GM12878 (cell line): ENCODE results near the gene FGF2. TPM values are rescaled to one million over a fixed set of nuclear protein-coding genes. Genes with fewer than 3 reads are reported as not detected.

ENCODE experiments used
- ATAC-seq: fragments of 200-7000 bp; cut with Tn5 transposase; 3 replicates; pipeline ENCODE4 v1.9.1; 2020; ENCODE audit warnings: mild to moderate bottlenecking, moderate library complexity
- BruUV-seq: library from RNA; stranded (reverse); fragments of 400-500 nt; replicated peaks from 2 replicates; lab custom pipeline; 2021; lab: Mats Ljungman, UMichigan
- CTCF ChIA-PET: fragments of 300-600 bp; sonication (Branson Sonifier 250); formaldehyde crosslinking; extraction: SDS; loops from one replicate; lab custom pipeline; 2021; ENCODE audit warnings: inconsistent platforms; lab: Yijun Ruan, JAX
- POLR2A ChIA-PET: fragments of 350-600 bp; formaldehyde crosslinking; extraction: SDS; loops from one replicate; lab custom pipeline; 2021; ENCODE audit warnings: inconsistent platforms; lab: Charles Lee
- RAD21 ChIA-PET: fragments of 300-600 bp; sonication (Branson Sonifier 250); formaldehyde crosslinking; loops from one replicate; lab custom pipeline; 2023; ENCODE audit warnings: antibody characterized with exemption; ENCODE audit not compliant: unreplicated experiment; lab: Charles Lee
- SMC1A ChIA-PET: fragments of 300-600 bp; sonication (Branson Sonifier 250); formaldehyde crosslinking; loops from one replicate; lab custom pipeline; 2023; ENCODE audit not compliant: unreplicated experiment, uncharacterized antibody; lab: Charles Lee
- DNase-seq: peaks from one replicate; pipeline ENCODE4 v3.0.0-alpha.2; 2011; ENCODE audit warnings: low read depth, low spot score
- FAIRE-seq: peaks from 3 replicates; lab custom pipeline; 2011; peaks lifted over from hg19 to GRCh38; lab: Jason Lieb, UNC
- H2AFZ ChIP-seq: 2 replicates; pipeline ENCODE4 v1.6.0; 2011; ENCODE audit warnings: low read depth, low read length, control low read depth; ENCODE audit not compliant: control insufficient read depth
- H3K27ac ChIP-seq: 2 replicates; pipeline ENCODE4 v1.5.1; 2011; ENCODE audit warnings: control low read depth; ENCODE audit not compliant: control insufficient read depth, insufficient read depth
- H3K27me3 ChIP-seq, 2 experiments: replicated peaks in 1 of 2; 2 replicates each; pipeline versions ENCODE4 v1.6.0 to v1.6.1; 2011; ENCODE audit warnings: low read length in 1 of 2; ENCODE audit not compliant: control insufficient read depth in 2 of 2, insufficient read depth in 2 of 2
- H3K36me3 ChIP-seq, 2 experiments: 2 replicates each; pipeline ENCODE4 v1.5.1; 2011; ENCODE audit warnings: low read length in 1 of 2; ENCODE audit not compliant: control insufficient read depth in 2 of 2, insufficient read depth in 2 of 2
- H3K4me1 ChIP-seq: 2 replicates; pipeline ENCODE4 v1.6.1; 2011; ENCODE audit warnings: mild to moderate bottlenecking, low read length, moderate library complexity, mixed read lengths; ENCODE audit not compliant: control insufficient read depth, insufficient read depth
- H3K4me2 ChIP-seq: 2 replicates; pipeline ENCODE4 v1.6.0; 2011; ENCODE audit warnings: control low read depth; ENCODE audit not compliant: control insufficient read depth, insufficient read depth
- H3K4me3 ChIP-seq: fragments of 200-600 bp; sonication (generic); 2 replicates; pipeline ENCODE4 v1.5.1; 2016
- H3K79me2 ChIP-seq: 2 replicates; pipeline ENCODE4 v1.6.0; 2011; ENCODE audit warnings: low read length; ENCODE audit not compliant: control insufficient read depth, insufficient read depth
- H3K9ac ChIP-seq: 2 replicates; pipeline ENCODE4 v1.8.0; 2011; ENCODE audit warnings: low read length, control low read depth, mixed read lengths; ENCODE audit not compliant: control insufficient read depth, insufficient read depth
- H3K9me3 ChIP-seq: replicated peaks from 3 replicates; pipeline ENCODE4 v1.5.1; 2011; ENCODE audit warnings: mild to moderate bottlenecking, low read length; ENCODE audit not compliant: control insufficient read depth, insufficient read depth
- H4K20me1 ChIP-seq: 2 replicates; pipeline ENCODE4 v1.6.0; 2011; ENCODE audit not compliant: control insufficient read depth, insufficient read depth
- ESRRA ChIP-seq: IDR thresholded peaks from 2 replicates; pipeline ENCODE4 v1.6.1; 2012; ENCODE audit warnings: mild to moderate bottlenecking, low read length, improper control_type of control experiment
- FOXK2 ChIP-seq: fragments of 450-650 bp; IDR thresholded peaks from 2 replicates; pipeline ENCODE4 v1.6.1; 2017; ENCODE audit warnings: mild to moderate bottlenecking, moderate library complexity
- IKZF2 ChIP-seq, 2 experiments: fragments of 450-650 bp; IDR thresholded peaks; 2 replicates each; pipeline ENCODE4 v1.6.1; 2017; ENCODE audit warnings: mild to moderate bottlenecking in 2 of 2, moderate library complexity in 2 of 2
- RAD21 ChIP-seq: IDR thresholded peaks from 2 replicates; pipeline ENCODE4 v1.6.1; 2011; ENCODE audit warnings: mild to moderate bottlenecking, low read depth, low read length, moderate library complexity; ENCODE audit not compliant: insufficient read depth
- RFX5 ChIP-seq: IDR thresholded peaks from 2 replicates; pipeline ENCODE4 v1.6.1; 2011; ENCODE audit warnings: low read depth, low read length, improper control_type of control experiment
- SMC3 ChIP-seq: IDR thresholded peaks from 2 replicates; pipeline ENCODE4 v1.6.1; 2011; ENCODE audit warnings: low read length, improper control_type of control experiment, borderline replicate concordance
- WGBS: methylation state at CpG from one replicate; pipeline ENCODE4 v1.1.6; 2016; ENCODE audit warnings: low lambda C conversion rate; ENCODE audit not compliant: insufficient replicate concordance, insufficient coverage; ENCODE audit errors: missing lambda C conversion rate; 5-methylcytosine and 5-hydroxymethylcytosine counted together
- in situ Hi-C: fragments of 300-500 bp; cut with MboI; formaldehyde crosslinking; loops from 9 replicates; pipeline ENCODE4 v1.14.3; 2018; ENCODE audit warnings: mixed read lengths
- intact Hi-C: fragments of 100-400 bp; cut with micrococcal nuclease; formaldehyde crosslinking; loops from one replicate; pipeline ENCODE4 v1.14.2; 2022; ENCODE audit not compliant: unreplicated experiment
- polyA plus RNA-seq, 11 experiments: library from polyadenylated mRNA; depleted of rRNA in 4 of 11; unstranded in 6 of 11; stranded (reverse) in 5 of 11; fragments of >200 nt; fragmentation: Nextera tagmentation in 4 of 11; fragmentation: Illumina TruSeq in 1 of 11; extraction: Ambion mirVana in 4 of 11; extraction: Trizol in 1 of 11; gene quantifications; 1 replicate in 1 of 11; 2 replicates in 10 of 11; pipeline versions ENCODE4 v1.2.1 to v1.2.3, GENCODE V29; 2011 to 2016; ENCODE audit warnings: inconsistent platforms in 2 of 11, missing spikeins in 2 of 11, low read depth in 1 of 11
- total RNA-seq, 4 experiments: library from RNA; depleted of rRNA in 3 of 4; stranded (reverse); fragments of >200 nt in 3 of 4; fragmentation: Illumina TruSeq in 1 of 4; extraction: Trizol in 1 of 4; gene quantifications; 2 replicates each; pipeline versions ENCODE4 v1.2.1 to v1.2.3, GENCODE V29; 2013 to 2021
- TF ChIP-seq, protein P1 (sequence below): fragments of 450-650 bp; IDR thresholded peaks from 2 replicates; pipeline ENCODE4 v1.6.1; 2017; ENCODE audit warnings: mild to moderate bottlenecking, moderate library complexity
- TF ChIP-seq, protein P2 (sequence below): fragments of 450-650 bp; IDR thresholded peaks from 2 replicates; pipeline ENCODE4 v1.6.1; 2017; ENCODE audit warnings: low read depth, mild to moderate bottlenecking, moderate library complexity
- TF ChIP-seq, protein P3 (sequence below), 3 experiments: IDR thresholded peaks in 2 of 3; conservative IDR thresholded peaks in 1 of 3; 2 replicates each; pipeline ENCODE4 v1.5.1; 2011; ENCODE audit warnings: low read depth in 3 of 3, low read length in 3 of 3, mild to moderate bottlenecking in 3 of 3, control low read depth in 2 of 3, moderate library complexity in 2 of 3, inconsistent platforms in 1 of 3, mixed read lengths in 1 of 3; ENCODE audit not compliant: control insufficient read depth in 2 of 3, insufficient read depth in 1 of 3; ENCODE audit errors: extremely low read depth in 1 of 3

FGF2 gene
- total and polyA plus RNA-seq, 10 of the 15 experiments (the other 5 are each of a cell fraction or from before 2014, with no cell fraction given) = 0.13 to 1.7 (median 0.25) TPM

DNA sequence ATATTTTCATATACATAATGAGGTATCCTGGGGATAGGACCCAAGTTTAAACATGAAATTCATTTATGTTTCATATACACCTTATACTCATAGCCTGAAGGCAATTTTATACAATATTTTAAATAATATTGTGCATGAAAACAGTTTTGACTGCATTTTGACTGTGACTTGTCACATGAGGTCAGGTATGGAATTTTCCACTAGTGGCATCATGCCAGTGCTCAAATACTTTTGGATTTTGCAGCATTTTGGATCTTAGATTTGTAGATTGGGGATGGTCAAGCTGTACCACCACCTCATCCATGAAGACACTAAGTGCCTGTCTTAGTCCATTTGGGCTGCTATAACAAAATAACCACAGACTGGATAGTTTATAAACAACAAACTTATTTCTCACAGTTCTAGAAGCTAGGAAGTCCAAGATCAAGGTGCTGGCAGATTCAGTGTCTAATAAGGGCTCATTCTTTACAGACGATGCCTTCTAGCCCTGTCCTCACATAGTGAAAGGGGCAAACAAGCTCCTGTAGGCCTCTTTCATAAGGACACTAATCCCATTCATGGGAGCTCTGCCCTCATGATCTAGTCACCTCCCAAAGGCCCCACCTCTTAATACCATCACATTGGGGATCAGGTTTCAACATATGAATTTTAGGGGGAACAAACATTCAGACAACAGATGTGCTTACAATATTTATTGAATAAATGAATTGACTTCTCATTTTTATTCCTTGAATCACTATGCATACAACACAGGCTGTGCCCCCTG is 86.4 kb downstream of the FGF2 start (continued):
- TF ChIP-seq, protein P1, sequence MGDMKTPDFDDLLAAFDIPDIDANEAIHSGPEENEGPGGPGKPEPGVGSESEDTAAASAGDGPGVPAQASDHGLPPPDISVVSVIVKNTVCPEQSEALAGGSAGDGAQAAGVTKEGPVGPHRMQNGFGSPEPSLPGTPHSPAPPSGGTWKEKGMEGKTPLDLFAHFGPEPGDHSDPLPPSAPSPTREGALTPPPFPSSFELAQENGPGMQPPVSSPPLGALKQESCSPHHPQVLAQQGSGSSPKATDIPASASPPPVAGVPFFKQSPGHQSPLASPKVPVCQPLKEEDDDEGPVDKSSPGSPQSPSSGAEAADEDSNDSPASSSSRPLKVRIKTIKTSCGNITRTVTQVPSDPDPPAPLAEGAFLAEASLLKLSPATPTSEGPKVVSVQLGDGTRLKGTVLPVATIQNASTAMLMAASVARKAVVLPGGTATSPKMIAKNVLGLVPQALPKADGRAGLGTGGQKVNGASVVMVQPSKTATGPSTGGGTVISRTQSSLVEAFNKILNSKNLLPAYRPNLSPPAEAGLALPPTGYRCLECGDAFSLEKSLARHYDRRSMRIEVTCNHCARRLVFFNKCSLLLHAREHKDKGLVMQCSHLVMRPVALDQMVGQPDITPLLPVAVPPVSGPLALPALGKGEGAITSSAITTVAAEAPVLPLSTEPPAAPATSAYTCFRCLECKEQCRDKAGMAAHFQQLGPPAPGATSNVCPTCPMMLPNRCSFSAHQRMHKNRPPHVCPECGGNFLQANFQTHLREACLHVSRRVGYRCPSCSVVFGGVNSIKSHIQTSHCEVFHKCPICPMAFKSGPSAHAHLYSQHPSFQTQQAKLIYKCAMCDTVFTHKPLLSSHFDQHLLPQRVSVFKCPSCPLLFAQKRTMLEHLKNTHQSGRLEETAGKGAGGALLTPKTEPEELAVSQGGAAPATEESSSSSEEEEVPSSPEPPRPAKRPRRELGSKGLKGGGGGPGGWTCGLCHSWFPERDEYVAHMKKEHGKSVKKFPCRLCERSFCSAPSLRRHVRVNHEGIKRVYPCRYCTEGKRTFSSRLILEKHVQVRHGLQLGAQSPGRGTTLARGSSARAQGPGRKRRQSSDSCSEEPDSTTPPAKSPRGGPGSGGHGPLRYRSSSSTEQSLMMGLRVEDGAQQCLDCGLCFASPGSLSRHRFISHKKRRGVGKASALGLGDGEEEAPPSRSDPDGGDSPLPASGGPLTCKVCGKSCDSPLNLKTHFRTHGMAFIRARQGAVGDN = no peak
- TF ChIP-seq FOXK2 = no peak
- TF ChIP-seq RFX5 = no peak
- no peak for TF ChIP-seq IKZF2 (IDR thresholded peaks at IDR 0.05)
- no peak for TF ChIP-seq ESRRA
- TF ChIP-seq, all 136 proteins: peak for 0

DNA sequence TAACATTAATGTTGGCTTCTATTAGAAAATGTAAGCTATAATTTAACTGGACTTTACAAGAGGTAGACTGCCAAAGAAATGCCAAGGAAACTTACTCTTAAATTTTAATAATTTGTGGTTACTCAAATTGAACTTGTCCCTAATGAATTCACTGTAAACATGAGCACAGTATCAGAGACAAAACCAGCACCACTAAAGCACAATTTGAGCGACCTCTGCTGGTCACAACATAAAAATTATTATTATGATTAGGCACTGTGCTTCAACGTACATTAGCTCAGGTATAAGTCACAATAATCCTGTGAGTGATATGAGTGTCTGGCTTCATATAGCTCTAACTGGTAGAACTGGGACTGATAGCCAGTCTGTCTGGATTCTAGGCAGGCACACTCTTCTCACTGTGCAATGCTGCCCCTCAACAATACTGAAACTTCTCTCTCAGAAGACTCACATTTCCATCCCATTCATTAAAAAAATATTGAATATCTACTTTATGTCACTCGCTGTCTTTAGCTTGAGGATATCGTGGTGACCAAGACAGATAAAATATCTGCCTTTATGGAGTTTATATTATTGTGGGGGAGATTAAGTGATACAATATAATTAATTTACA is 87.8 kb downstream of the FGF2 start:
- Histone ChIP-seq H3K4me3 (no peak overlapping the region), H2AFZ (no peak overlapping the region), H4K20me1 (no peaks in the 10 kb centered on the region), H3K4me2 (no peak overlapping the region), H3K27ac (no peak overlapping the region), H3K36me3 (no peaks in the 10 kb centered on the region), H3K79me2 (no peaks in the 10 kb centered on the region), H3K27me3 (no peaks in the 10 kb centered on the region), H3K4me1 (no peaks in the 10 kb centered on the region), H3K9ac (no peak overlapping the region), H3K9me3 (no peaks in the 10 kb centered on the region)
- POLR2A ChIA-PET = no interaction called here
- FAIRE-seq = no peak
- SMC1A ChIA-PET = interaction anchor here (0.8 to 6.6 kb wide), 15 partner anchors 9 to 204 kb away, joined by 3 to 73 read pairs (median 3); partner anchors contain the start of gene BBS12
- peak; percentile 91 for ATAC-seq
- RAD21 ChIA-PET = interaction anchor here (0.9 to 3.5 kb wide), 12 partner anchors 16 to 312 kb away, joined by 3 to 34 read pairs (median 5); partner anchors contain the start of gene BBS12
- CTCF ChIA-PET = interaction anchor here (0.8 to 7.0 kb wide), 30 partner anchors 8 to 1014 kb away, joined by 3 to 124 read pairs (median 4); partner anchors contain the start of genes BBS12 and NUDT6
- 25% methylated on average over 4 of the region's 4 CpGs for WGBS
- no TSS peak for BruUV-seq
- intact Hi-C loops = loop anchor here (1.0 to 5.0 kb wide), 2 partner anchors 156 to 312 kb away; no protein-coding TSS in a partner anchor
- peak; percentile 8 for DNase-seq
- TF ChIP-seq, protein P2, sequence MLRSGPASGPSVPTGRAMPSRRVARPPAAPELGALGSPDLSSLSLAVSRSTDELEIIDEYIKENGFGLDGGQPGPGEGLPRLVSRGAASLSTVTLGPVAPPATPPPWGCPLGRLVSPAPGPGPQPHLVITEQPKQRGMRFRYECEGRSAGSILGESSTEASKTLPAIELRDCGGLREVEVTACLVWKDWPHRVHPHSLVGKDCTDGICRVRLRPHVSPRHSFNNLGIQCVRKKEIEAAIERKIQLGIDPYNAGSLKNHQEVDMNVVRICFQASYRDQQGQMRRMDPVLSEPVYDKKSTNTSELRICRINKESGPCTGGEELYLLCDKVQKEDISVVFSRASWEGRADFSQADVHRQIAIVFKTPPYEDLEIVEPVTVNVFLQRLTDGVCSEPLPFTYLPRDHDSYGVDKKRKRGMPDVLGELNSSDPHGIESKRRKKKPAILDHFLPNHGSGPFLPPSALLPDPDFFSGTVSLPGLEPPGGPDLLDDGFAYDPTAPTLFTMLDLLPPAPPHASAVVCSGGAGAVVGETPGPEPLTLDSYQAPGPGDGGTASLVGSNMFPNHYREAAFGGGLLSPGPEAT = no peak
- peak; percentile 70; the same call in 1 of the 2 replicates for TF ChIP-seq SMC3
- peak; percentile 74 for TF ChIP-seq RAD21
- TF ChIP-seq, protein P3, sequence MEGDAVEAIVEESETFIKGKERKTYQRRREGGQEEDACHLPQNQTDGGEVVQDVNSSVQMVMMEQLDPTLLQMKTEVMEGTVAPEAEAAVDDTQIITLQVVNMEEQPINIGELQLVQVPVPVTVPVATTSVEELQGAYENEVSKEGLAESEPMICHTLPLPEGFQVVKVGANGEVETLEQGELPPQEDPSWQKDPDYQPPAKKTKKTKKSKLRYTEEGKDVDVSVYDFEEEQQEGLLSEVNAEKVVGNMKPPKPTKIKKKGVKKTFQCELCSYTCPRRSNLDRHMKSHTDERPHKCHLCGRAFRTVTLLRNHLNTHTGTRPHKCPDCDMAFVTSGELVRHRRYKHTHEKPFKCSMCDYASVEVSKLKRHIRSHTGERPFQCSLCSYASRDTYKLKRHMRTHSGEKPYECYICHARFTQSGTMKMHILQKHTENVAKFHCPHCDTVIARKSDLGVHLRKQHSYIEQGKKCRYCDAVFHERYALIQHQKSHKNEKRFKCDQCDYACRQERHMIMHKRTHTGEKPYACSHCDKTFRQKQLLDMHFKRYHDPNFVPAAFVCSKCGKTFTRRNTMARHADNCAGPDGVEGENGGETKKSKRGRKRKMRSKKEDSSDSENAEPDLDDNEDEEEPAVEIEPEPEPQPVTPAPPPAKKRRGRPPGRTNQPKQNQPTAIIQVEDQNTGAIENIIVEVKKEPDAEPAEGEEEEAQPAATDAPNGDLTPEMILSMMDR (IDR thresholded peaks at IDR 0.05 in 2 of 3, conservative IDR thresholded peaks at IDR 0.05 in 1 of 3; ENCODE audit: control insufficient read depth in 2 of 3, extremely low read depth in 1 of 3, insufficient read depth in 1 of 3, low read depth in 3 of 3, low read length in 3 of 3) = peak; percentile 33 to 67 (median 46); a peak in 5 of 6 replicates
- in situ Hi-C loops = loop anchor here (10.0 kb wide), 1 partner anchor 310 kb away; no protein-coding TSS in a partner anchor
